GM21576 (cell line): ENCODE data around the gene CUX1.
"Not testable (repeated sequence)": the region's sequence is repeated elsewhere in the genome, so short reads cannot be mapped to it uniquely, and the experiment has no call there.

Experiments used
- ATAC-seq: cut with Tn5 transposase; IDR thresholded peaks from one replicate; pipeline ENCODE4 v1.9.1; 2021; ENCODE audit warnings: mild to moderate bottlenecking, moderate library complexity; ENCODE audit not compliant: unreplicated experiment

The CUX1 gene

DNA sequence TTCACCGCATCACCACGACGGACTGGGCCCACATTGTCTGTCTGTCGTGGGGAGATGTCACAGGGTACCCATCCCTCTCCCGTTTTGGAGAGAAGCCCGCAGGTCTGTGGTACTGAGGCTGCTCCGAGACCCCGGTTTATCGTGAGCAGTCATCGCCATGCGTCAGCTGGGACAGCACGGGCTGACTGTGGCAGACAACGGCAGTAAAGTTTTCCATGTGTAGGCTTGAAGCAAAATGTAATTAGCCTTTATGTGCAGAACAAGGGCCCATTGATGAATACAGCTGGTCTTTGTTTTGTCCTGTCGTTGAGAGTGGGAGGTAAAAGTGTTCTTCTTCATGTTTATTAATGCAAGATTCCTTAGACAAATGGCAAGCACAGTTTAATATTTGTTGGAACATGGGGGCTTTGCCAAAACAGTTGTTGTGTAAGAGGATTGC is 301.8 kb downstream of the CUX1 start:
- ATAC-seq, result no peak

DNA sequence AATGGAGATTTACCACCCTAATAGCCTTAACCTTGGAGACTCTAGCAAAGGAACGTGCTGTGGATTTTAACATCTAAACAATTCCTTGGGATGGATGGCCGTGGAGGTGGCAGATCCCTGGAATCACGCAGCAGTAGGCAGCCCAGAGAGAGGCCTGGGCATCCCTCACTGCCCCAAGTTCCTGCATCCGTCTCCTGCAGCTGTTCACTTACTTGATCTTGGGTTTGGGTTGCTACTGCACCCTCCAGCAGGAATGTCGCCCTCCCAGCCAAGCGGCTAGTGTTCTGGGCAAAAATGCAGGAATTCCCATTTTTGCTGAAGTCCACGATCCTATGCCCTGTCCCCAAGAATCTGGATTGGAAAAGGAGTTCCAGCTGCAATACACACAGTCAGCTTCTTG is 302.5 kb downstream of the CUX1 start:
- no peak for ATAC-seq

DNA sequence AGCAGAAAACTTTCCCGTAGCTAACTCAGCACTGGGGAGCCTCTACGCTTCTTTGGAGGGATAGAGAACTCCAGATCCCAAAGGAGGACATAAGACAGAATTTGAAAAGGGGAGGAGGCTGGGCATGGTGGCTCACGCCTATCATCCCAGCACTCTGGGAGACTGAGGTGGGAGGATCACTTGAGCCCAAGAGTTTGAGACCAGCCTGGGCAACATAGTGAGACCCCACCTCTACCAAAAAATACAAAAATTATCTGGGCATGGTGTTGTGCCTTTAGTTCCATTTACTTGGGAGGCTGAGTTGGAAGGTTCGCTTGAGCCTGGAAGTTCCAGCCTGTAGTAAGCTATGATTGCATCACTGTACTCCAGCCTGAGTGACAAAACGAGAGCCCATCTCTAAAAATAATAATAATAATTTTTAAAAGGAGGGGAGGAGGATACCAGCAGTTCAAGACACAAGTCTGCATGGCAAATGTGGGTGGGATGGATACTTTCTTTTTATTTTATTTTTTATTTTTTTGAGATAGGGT is 303.3 kb downstream of the CUX1 start:
- ATAC-seq, result no peak

DNA sequence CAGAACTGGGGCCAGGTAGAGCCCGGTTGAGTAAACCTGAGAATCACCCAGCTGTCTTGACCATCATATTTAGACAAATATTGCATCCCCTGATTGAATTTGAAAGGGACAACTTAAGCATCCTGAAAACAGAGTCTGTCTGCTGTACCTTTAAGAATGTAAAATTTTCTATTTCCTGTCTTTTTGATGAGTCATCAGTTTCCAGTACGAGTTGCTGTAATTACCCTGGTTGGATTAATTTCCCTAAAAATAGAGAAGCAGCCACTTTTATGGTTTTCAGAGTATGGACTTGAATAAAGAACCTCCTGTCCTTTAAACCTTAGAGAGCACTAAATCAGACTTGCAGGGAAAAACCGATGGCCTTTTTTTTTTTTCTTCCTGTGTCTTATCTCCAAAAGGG is 304.6 kb downstream of the CUX1 start:
- ATAC-seq, result no peak

DNA sequence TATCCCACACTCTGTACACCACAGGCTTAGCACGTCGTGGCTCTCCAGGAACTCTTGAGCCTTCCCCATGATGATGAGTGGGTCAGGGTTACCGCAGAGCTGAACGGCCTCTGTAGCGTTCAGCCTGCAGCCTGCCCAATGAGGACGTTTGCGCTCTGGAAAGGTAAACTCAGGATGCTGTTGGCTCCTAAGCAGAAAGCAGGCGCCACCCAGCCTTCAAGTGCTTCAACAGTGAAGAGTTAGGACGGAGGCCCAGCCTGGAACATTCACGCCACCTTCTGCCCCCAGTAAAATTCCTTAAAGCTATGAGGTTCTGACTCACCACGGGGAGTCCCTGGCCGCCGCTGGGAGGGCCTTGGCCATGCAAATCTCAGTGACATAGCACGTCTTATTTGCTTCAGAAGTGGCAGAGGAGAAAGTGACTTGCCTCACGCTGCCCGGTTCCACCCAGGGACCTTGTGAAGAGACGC is 307.7 kb downstream of the CUX1 start:
- no peak for ATAC-seq

GRCh38 chr7:102128303-102128702 is 310.9 kb downstream of the CUX1 start:
- ATAC-seq, result no peak

DNA sequence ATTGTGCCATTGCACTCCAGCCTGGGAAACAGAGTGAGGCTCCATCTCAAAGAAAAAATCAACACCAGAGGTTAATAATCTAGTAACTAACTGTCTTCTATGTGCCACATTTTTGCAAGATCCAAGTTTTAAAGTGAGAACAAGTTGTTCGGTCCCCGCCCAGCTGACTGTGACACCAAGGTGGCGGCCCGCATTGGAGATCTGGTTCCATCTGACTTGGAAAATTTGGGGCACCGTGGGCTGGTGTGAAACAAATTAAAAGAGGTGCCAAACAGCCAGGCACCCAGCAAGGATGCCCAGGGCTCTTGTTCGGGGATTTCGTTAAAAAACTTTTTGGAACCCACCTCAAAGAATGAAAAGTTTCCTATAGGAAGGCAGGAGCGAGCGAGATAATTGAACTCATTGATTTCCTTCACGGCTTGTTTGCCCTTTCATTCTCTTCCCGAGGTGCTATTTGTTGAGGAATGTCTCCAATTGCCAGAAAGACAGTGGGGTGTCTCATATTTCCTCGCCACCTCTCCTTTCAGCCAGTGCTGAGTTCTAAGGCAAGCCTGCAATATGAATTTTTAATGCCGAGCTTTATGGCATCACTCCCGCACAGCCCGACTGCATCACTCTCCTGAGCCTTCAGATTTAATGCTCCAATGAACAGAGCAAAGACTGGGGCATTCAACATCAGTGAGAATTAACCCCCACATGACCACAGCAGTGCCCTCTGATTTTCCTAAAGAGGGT is 312.4 kb downstream of the CUX1 start:
- no peak for ATAC-seq

DNA sequence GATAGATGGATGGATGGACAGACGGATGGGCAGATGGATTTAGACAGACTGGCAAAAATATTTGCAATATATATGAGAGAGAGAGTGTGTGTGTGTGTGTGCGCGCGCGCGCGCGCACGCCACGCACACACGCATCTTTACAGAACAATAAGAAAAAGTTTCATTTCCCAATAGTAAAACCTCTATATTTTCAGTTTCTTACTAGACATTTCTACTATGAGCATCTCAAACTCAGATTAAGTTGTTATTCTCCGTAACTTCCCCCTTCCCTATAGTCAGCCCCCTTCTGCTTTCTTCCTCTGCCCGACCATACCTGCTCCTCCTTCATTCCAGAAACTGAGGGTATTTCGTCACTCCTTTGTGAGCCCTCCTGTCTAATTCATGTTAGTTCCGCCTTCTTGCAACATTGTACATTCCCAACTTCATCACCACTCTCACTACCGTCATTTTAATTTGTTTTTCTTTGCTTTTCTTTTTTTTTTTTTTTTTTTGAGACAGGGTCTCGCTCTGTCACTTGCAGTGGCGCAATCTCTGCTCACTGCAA is 314.9 kb downstream of the CUX1 start:
- no peak for ATAC-seq

GRCh38 chr7:102138676-102139075 is 321.2 kb downstream of the CUX1 start:
- no peak for ATAC-seq

DNA sequence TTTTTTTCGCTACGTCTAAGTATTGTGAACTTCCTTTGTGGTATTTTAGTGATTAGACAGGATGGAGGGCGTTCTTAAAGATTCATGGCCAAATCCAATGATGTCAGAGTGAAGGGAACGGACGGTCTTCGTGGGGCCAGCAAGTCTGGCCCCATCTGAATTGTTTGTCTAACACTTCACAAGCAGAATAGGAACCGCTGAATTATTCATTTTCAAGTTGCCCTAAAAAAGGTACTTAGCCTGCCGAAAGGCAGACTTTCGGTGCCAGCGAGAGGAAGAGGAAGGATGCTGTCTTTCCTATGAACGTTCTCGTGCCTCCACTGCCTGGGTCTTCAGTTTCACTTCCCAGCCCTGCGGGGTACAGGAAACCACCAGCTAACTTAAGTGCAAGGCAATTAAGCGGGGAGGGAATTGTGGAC is 323.5 kb downstream of the CUX1 start:
- ATAC-seq, result no peak

DNA sequence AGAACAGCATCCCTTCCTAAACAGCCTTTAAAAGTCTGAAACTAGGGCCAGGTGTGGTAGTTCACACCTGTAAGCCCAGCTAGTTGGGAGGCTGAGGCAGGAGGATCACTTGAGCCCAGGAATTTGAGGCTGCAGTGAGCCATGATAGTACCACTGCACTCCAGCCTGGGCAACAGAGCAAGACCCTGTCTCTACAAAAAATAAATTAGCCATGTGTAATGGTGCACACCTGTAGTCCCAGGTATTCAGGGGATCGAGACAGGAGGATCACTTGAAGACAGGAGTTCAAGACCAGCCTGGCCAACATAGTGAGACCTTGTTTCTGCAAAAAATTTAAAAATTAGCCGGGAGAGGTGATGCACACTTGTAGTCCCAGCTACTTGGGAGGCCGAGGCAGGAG is 325.0 kb downstream of the CUX1 start:
- not testable (repeated sequence) for ATAC-seq

- no peak for ATAC-seq
These were observed 328.7 kb downstream of the CUX1 start for GRCh38 chr7:102146122-102146521.

GRCh38 chr7:102147008-102147407 is 329.6 kb downstream of the CUX1 start:
- ATAC-seq, result no peak

DNA sequence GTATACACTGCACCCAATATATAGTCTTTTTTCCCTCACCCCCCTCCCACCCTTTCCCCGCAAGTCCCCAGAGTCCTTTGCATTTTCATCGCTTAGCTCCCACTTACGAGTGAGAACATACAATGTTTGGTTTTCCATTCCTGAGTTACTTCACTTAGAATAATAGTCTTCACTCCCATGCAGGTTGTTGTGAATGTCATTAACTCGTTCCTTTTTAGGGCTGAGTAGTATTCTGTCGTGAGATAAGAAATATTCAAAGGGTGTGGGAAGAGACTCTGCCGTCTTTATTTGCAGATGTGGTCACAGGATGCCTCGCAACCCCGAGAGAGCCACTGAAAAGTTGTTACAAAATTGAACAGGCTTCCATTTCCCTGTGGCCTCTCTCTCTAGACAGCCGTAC is 331.4 kb downstream of the CUX1 start:
- ATAC-seq, result no peak

DNA sequence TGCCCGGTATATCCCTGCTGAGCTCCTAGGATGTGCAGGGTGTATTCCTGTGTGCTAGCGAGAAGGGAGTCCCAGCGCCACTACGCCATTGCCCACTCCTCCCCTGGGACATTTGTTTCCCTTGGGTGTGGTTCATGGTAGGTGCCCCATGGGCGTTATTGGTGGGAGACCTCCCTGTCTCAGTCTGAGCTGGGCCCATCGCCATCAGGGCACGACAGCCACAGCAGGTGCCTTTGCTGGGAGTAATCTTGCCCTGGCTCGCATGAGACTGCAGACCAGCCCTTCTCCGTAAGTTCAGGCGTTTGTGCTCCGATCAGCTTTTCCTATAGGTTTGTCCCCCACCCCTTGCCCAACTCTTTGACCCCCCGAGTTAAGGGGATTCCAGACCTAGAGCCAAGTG is 332.0 kb downstream of the CUX1 start:
- no peak for ATAC-seq

DNA sequence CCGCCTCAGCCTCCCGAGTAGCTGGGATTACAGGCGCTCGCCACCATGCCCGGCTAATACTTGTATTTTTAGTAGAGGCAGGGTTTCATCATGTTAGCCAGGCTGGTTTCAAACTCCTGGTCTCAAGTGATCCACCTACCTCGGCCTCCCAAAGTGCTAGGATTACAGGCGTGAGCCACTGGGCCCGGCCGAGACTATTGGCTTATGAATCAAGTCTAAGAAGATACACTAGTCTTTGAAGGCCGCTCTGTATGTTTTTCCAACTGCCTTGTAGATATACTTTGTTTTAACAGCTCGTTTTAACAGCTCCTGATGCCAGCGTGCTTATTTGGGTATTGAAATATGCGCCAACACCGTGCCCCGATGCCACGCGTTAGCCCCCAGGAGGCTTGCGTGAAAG is 332.8 kb downstream of the CUX1 start:
- ATAC-seq, result no peak

DNA sequence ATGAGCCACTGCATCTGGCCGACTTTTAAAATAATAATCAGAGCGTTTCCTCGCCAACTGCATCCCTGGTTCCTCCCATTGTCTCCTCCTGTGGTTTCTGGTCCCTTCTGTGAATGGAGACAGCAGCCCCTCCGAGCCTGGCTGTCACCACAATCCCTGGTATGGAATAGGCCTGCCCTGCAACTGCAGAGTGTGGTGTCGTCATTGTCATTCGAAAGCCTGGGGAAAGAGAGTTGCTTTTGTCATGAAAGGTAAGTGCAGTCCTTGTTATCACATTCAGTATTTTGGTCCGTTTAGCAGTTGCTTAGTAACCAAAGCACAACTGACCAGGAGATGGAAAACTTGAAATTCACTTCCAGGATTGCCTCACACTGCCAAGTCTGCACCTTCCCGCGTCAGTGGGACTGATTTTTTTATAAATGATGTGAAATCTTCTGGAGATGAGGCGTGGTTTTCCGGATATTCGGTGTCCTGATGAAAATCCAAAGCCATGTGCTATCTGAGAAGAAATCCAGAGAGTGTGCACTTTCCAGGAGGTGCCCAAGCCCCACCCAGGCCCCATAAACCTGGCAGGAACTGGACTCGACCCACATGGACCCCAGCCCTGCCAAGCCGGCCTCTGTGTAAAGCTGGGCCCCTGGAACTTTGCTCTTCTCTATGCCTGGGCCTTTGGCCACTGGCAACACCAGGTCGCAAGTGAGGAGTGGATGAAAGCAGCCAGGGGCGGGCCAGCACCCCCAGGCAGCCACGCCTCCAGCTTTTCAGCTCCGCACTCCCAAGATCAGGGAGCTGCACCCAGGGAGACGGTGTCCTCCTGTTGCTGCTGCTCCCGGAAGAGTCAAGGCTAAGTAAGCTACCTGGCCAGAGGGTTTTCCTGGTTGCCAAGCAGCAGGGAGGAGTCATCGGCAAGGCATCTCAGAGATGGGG is 335.5 kb downstream of the CUX1 start:
- no peak for ATAC-seq

- no peak for ATAC-seq
These were observed 336.1 kb downstream of the CUX1 start for GRCh38 chr7:102153599-102153946.

DNA sequence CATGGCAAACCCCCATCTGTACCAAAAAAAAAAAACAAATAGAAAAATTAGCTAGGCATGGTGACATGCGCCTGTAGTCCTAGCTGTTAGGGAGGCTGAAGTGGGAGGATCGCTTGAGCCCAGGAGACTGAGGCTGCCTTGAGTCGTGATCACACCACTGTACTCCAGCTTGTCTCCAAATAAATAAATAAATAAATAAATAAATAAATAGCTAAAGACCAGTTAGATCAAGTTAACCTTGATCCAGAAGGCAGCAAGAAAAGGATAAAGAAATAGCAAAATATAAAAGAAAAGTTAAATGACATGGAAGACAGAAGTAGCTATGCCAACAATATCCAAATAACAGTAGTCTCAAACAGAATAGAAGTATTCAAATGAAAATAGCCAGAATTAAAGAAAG is 337.0 kb downstream of the CUX1 start:
- no peak for ATAC-seq

- no peak for ATAC-seq
These were observed 338.5 kb downstream of the CUX1 start for GRCh38 chr7:102155821-102156441.

GRCh38 chr7:102156867-102157266 is 339.4 kb downstream of the CUX1 start:
- ATAC-seq, result no peak
